NCI-H1105 treated with DMSO at 0.1 percent for 48 hours (cell line): ENCODE measurements around the gene COL18A1.
"Not testable (repeated sequence)": the region's sequence is repeated elsewhere in the genome, so short reads cannot be mapped to it uniquely, and the experiment has no call there.

Experiments used
- DNase-seq: peaks from one replicate; lab custom pipeline; 2025; lab: John Stamatoyannopoulos, UW

The COL18A1 gene

GRCh38 chr21:45560106-45561021 is 155.4 kb downstream of the COL18A1 start:
- no peak for DNase-seq

- DNase-seq = not testable (repeated sequence)
Measured at GRCh38 chr21:45561241-45561640, 156.3 kb downstream of the COL18A1 start.

- no peak for DNase-seq
Measured at GRCh38 chr21:45562402-45562801, 157.4 kb downstream of the COL18A1 start.

DNA sequence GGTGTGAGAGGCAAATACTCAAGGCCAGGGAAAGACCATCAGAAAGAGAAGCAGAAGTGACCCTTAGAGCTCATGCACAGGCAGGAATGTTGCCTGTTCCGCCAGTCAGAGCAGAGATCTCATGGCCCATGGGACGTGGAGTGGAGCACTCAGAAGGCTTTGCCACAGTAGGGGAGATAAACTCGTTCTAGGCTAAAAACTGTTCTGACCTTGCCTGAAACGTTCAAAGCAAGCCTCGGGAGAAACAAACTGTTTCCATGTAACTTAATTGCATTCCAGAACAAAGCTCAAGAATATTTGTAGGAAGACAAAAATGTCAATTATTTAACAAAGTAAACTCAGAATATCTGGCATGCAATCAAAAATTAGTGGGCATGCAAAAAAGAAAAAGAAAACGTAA is 158.0 kb downstream of the COL18A1 start:
- DNase-seq = no peak
